ENCODE measurements around the gene RHOBTB3. TPM values are rescaled to one million over a fixed set of nuclear protein-coding genes. Genes with fewer than 3 reads are reported as not detected.
A peak's percentile ranks its signal among the peaks of the same experiment; 100 is the strongest.

The RHOBTB3 gene
- total RNA-seq, 1 experiment from 2014 or later: 85.6 TPM

GRCh38 chr5:95728494-95729114 is 2.5 kb upstream of the RHOBTB3 start:
- peaks cover 61% of the 10 kb centered on the region for H3K4me1 ChIP-seq
- H3K4me3 ChIP-seq (ENCODE audit: low read depth, low read length): no peak overlapping the region
- Mint-ChIP-seq H3K4me1 (ENCODE audit: low read depth, unreplicated experiment) (peaks cover 41% of the 10 kb centered on the region), H3K27me3 (ENCODE audit: insufficient read depth, unreplicated experiment) (no peaks in the 10 kb centered on the region), H3K4me3 (ENCODE audit: unreplicated experiment) (peak overlapping the region; percentile 30), H3K27ac (ENCODE audit: unreplicated experiment) (peak overlapping the region; percentile 94), H3K9me3 (ENCODE audit: unreplicated experiment) (no peaks in the 10 kb centered on the region), H3K36me3 (ENCODE audit: insufficient read depth, unreplicated experiment) (peaks cover 15% of the 10 kb centered on the region)
- BruUV-seq (replicated peaks): no TSS peak
- no peaks in the 10 kb centered on the region for H3K9me3 ChIP-seq
- peak; percentile 77 to 89 for DNase-seq
- ChIA-PET CTCF (interaction anchor here (0.9 to 1.2 kb wide), 2 partner anchors 31 to 64 kb away, joined by 3 to 6 read pairs; no protein-coding TSS in a partner anchor), POLR2A (interaction anchor here (0.8 kb wide), 1 partner anchor 82 kb away, joined by 5 read pairs; the partner anchor contains the start of gene RFESD)
- no peaks in the 10 kb centered on the region for H3K36me3 ChIP-seq (ENCODE audit: control insufficient read depth, insufficient read depth, low read length)
- TF ChIP-seq, protein P1, sequence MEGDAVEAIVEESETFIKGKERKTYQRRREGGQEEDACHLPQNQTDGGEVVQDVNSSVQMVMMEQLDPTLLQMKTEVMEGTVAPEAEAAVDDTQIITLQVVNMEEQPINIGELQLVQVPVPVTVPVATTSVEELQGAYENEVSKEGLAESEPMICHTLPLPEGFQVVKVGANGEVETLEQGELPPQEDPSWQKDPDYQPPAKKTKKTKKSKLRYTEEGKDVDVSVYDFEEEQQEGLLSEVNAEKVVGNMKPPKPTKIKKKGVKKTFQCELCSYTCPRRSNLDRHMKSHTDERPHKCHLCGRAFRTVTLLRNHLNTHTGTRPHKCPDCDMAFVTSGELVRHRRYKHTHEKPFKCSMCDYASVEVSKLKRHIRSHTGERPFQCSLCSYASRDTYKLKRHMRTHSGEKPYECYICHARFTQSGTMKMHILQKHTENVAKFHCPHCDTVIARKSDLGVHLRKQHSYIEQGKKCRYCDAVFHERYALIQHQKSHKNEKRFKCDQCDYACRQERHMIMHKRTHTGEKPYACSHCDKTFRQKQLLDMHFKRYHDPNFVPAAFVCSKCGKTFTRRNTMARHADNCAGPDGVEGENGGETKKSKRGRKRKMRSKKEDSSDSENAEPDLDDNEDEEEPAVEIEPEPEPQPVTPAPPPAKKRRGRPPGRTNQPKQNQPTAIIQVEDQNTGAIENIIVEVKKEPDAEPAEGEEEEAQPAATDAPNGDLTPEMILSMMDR (IDR thresholded peaks at IDR 0.05; ENCODE audit: insufficient read depth in 1 of 2, low read depth in 1 of 2, low read length in 1 of 2, severe bottlenecking in 1 of 2, unreplicated experiment in 1 of 2): no peak
- intact Hi-C loops (cut with micrococcal nuclease; ENCODE audit: unreplicated experiment): loop anchor here (1.0 kb wide), 5 partner anchors 16 to 64 kb away; no protein-coding TSS in a partner anchor
- H3K27me3 ChIP-seq (replicated peaks; ENCODE audit: control insufficient read depth, insufficient read depth, low read length): no peaks in the 10 kb centered on the region

DNA sequence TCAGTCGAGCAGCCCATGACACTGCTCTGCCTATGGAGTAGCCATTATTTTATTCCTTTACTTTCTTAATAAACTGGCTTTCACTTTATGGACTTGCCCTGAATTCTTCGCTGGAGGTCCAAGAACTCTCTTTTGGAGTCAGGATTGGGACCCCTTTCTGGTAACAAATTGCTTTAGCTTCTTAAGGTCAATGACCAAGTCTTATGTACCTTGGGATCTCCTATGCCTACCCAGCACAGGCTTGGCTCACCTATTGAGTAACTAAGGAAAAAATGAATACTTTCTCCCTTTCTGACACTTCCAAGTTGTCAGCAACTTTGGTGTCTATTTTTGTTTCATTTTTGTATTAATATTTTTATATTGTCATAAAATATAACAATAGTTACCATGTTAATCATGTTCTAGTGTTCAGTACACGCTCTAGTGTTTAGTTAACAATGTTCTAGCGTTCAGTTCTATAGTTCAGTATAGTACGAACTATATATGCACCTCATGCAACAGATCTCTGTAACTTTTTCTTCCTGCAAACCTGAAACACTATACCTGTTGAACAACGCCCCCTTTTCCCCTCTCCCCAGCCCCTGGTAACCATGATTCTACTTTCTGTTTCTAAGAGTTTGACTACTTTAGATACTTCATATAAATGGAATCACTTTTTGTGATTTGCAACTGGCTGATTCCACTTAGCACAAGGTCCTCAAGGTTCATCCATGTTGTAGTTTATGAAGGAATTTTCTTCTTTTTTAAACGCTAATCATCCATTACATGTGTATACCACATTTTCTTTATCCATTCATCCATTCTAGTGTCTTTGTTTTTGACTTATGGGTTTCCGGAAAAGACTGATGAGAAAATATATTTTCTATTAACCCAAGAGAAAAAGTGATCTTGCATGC is 1.8 kb upstream of the RHOBTB3 start:
- ChIA-PET CTCF (no interaction called here), POLR2A (no interaction called here)
- Mint-ChIP-seq H3K36me3 (ENCODE audit: insufficient read depth, unreplicated experiment) (peaks cover 15% of the 10 kb centered on the region), H3K4me1 (ENCODE audit: low read depth, unreplicated experiment) (peaks cover 38% of the 10 kb centered on the region), H3K4me3 (ENCODE audit: unreplicated experiment) (peak overlapping the region; percentile 96), H3K27me3 (ENCODE audit: insufficient read depth, unreplicated experiment) (no peaks in the 10 kb centered on the region), H3K9me3 (ENCODE audit: unreplicated experiment) (no peaks in the 10 kb centered on the region), H3K27ac (ENCODE audit: unreplicated experiment) (peak overlapping the region; percentile 94)
- TF ChIP-seq, protein P1 (IDR thresholded peaks at IDR 0.05; ENCODE audit: insufficient read depth in 1 of 2, low read depth in 1 of 2, low read length in 1 of 2, severe bottlenecking in 1 of 2, unreplicated experiment in 1 of 2): no peak
- Histone ChIP-seq H3K9me3 (no peaks in the 10 kb centered on the region), H3K4me3 (ENCODE audit: low read depth, low read length) (no peak overlapping the region), H3K4me1 (peaks cover 65% of the 10 kb centered on the region), H3K27me3 (replicated peaks; ENCODE audit: control insufficient read depth, insufficient read depth, low read length) (no peaks in the 10 kb centered on the region), H3K36me3 (ENCODE audit: control insufficient read depth, insufficient read depth, low read length) (no peaks in the 10 kb centered on the region)
- intact Hi-C loops (cut with micrococcal nuclease; ENCODE audit: unreplicated experiment): no loop called here
- no peak for DNase-seq
- BruUV-seq (replicated peaks): no TSS peak

DNA sequence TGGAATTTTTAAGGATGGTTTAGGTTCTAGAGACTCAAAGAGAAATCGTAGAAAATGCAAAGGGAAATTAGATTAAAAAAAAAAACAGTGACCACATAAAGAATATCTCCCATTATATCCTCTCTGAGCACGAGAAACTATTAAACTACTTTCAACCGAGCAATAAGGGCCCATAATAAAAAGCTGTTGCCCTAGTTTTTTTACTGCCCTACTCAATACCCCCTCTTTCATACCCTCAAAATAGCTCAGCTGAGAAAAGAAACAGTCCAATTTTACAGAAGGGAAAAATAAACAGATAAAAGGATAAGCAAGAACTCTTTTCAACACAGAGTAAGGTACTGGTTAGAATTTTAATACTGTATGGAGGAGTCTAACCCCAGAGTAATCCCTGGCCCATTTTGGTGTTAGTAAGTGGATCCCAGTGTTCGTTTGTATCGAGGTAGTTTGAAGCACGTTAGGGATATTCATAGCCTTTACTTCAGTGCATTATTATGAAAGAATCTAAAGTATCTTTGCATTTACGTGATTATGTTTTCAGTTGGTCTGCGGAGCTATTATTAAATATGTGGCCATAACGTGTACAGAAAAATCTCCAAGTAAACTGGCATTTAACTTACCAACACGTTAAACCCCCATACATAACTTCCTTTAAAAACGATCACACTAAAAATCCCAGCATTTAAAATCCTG is 980 bp upstream of the RHOBTB3 start:
- BruUV-seq (replicated peaks): no TSS peak
- POLR2A ChIA-PET: interaction anchor here (0.9 to 2.8 kb wide), 5 partner anchors 20 to 84 kb away, joined by 3 to 41 read pairs (median 3); partner anchors contain the start of gene RFESD
- peaks cover 38% of the 10 kb centered on the region for H3K4me1 Mint-ChIP-seq (ENCODE audit: low read depth, unreplicated experiment)

More for the DNA sequence above, 980 bp upstream of the RHOBTB3 start:
- peak overlapping the region; percentile 96 for H3K4me3 Mint-ChIP-seq (ENCODE audit: unreplicated experiment)
- Histone ChIP-seq H3K36me3 (ENCODE audit: control insufficient read depth, insufficient read depth, low read length) (no peaks in the 10 kb centered on the region), H3K9me3 (no peaks in the 10 kb centered on the region), H3K4me3 (ENCODE audit: low read depth, low read length) (peak overlapping the region; percentile 97), H3K27me3 (replicated peaks; ENCODE audit: control insufficient read depth, insufficient read depth, low read length) (no peaks in the 10 kb centered on the region), H3K4me1 (peaks cover 63% of the 10 kb centered on the region)
- no peaks in the 10 kb centered on the region for H3K9me3 Mint-ChIP-seq (ENCODE audit: unreplicated experiment)
- no peak for DNase-seq
- intact Hi-C loops (cut with micrococcal nuclease; ENCODE audit: unreplicated experiment): no loop called here
- peaks cover 21% of the 10 kb centered on the region for H3K36me3 Mint-ChIP-seq (ENCODE audit: insufficient read depth, unreplicated experiment)
- peak overlapping the region; percentile 94 for H3K27ac Mint-ChIP-seq (ENCODE audit: unreplicated experiment)
- TF ChIP-seq, protein P1 (IDR thresholded peaks at IDR 0.05; ENCODE audit: insufficient read depth in 1 of 2, low read depth in 1 of 2, low read length in 1 of 2, severe bottlenecking in 1 of 2, unreplicated experiment in 1 of 2): no peak
- CTCF ChIA-PET: interaction anchor here (1.0 to 2.0 kb wide), 4 partner anchors 49 to 84 kb away, joined by 3 to 10 read pairs (median 4); partner anchors contain the start of gene RFESD
- no peaks in the 10 kb centered on the region for H3K27me3 Mint-ChIP-seq (ENCODE audit: insufficient read depth, unreplicated experiment)
